NCI-H1092 (cell line): ENCODE measurements around the gene SHISA6.

Experiments used
- DNase-seq: peaks from one replicate; lab custom pipeline; 2025; lab: John Stamatoyannopoulos, UW

The SHISA6 gene

GRCh38 chr17:11459861-11460331, 218.9 kb downstream of the SHISA6 start:
- no peak for DNase-seq

- no peak for DNase-seq
Measured at GRCh38 chr17:11461993-11462548, 221.1 kb downstream of the SHISA6 start.

- DNase-seq = no peak
Measured at GRCh38 chr17:11467639-11468038, 226.6 kb downstream of the SHISA6 start.

GRCh38 chr17:11485336-11486100, 244.5 kb downstream of the SHISA6 start:
- no peak for DNase-seq

- no peak for DNase-seq
Measured at GRCh38 chr17:11486101-11486867, 245.3 kb downstream of the SHISA6 start.

- DNase-seq = no peak
Measured at GRCh38 chr17:11486868-11487310, 245.9 kb downstream of the SHISA6 start.

GRCh38 chr17:11487469-11487868, 246.5 kb downstream of the SHISA6 start:
- DNase-seq = no peak

- DNase-seq = no peak
Measured at GRCh38 chr17:11488407-11488806, 247.4 kb downstream of the SHISA6 start.

- no peak for DNase-seq
Measured at GRCh38 chr17:11490171-11490755, 249.2 kb downstream of the SHISA6 start.

- DNase-seq = no peak
Measured at GRCh38 chr17:11492511-11492910, 251.5 kb downstream of the SHISA6 start.

GRCh38 chr17:11493936-11494335, 252.9 kb downstream of the SHISA6 start:
- no peak for DNase-seq

- no peak for DNase-seq
Measured at GRCh38 chr17:11495613-11496012, 254.6 kb downstream of the SHISA6 start.

GRCh38 chr17:11499881-11500280, 258.9 kb downstream of the SHISA6 start:
- no peak for DNase-seq

GRCh38 chr17:11503308-11504035, 262.5 kb downstream of the SHISA6 start:
- DNase-seq = no peak

GRCh38 chr17:11506635-11507034, 265.6 kb downstream of the SHISA6 start:
- DNase-seq = no peak

GRCh38 chr17:11511696-11512095, 270.7 kb downstream of the SHISA6 start:
- no peak for DNase-seq

GRCh38 chr17:11514565-11514964, 273.6 kb downstream of the SHISA6 start:
- DNase-seq = no peak

GRCh38 chr17:11514981-11515680, 274.1 kb downstream of the SHISA6 start:
- DNase-seq = no peak

- no peak for DNase-seq
Measured at GRCh38 chr17:11515901-11516300, 274.9 kb downstream of the SHISA6 start.

- no peak for DNase-seq
Measured at GRCh38 chr17:11535231-11535630, 294.2 kb downstream of the SHISA6 start.

GRCh38 chr17:11538366-11538765, 297.4 kb downstream of the SHISA6 start:
- DNase-seq = no peak
